ENCODE data around the gene RCAN2. TPM values are rescaled to one million over a fixed set of nuclear protein-coding genes. Genes with fewer than 3 reads are reported as not detected.

RCAN2 gene
- total and polyA plus RNA-seq, 9 of the 15 experiments (the other 6 are each of a cell fraction or from before 2014, with no cell fraction given) = 0.04 TPM; not detected in 8

DNA sequence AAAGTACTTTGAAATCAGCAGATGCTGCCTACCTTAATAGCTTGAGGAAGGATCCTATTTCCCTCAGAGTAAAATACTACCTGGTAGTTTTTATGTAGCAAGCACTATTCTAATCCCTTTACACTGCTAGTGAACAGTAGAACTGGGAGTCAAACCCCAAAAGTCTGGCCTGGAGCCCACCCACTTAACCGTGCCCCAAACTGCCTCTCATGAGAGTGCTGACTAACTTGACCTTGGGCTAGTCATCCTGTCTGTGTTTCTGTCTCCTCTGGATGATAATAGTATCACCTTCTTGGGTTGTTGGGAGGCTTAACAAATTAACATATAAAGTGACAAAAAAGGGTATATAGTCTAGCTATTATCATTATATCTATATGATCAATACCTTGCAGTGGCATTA is 140.5 kb downstream of the RCAN2 start:
- in situ Hi-C loops (cut with MboI) (no loop called here), intact Hi-C loops (cut with micrococcal nuclease) (no loop called here)
- no peak for TF ChIP-seq NCOA6 (IDR thresholded peaks at IDR 0.05)
- TF ChIP-seq, protein P1, sequence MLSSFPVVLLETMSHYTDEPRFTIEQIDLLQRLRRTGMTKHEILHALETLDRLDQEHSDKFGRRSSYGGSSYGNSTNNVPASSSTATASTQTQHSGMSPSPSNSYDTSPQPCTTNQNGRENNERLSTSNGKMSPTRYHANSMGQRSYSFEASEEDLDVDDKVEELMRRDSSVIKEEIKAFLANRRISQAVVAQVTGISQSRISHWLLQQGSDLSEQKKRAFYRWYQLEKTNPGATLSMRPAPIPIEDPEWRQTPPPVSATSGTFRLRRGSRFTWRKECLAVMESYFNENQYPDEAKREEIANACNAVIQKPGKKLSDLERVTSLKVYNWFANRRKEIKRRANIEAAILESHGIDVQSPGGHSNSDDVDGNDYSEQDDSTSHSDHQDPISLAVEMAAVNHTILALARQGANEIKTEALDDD (IDR thresholded peaks at IDR 0.05) = no peak
- TF ChIP-seq TAF9B (IDR thresholded peaks at IDR 0.05; ENCODE audit: partially characterized antibody) = no peak
- no peak for TF ChIP-seq CAMTA2 (CRISPR knock-in tag; conservative IDR thresholded peaks at IDR 0.05)
- ATAC-seq = no peak
- Histone ChIP-seq H3K79me2 (ENCODE audit: control insufficient read depth, insufficient read depth, low read length) (no peaks in the 10 kb centered on the region), H2AFZ (ENCODE audit: low read depth, low read length) (no peak overlapping the region), H3K9ac (ENCODE audit: insufficient read depth in 1 of 2, low read depth in 2 of 2, low read length in 2 of 2) (no peak overlapping the region), H3K27me3 (ENCODE audit: control insufficient read depth in 2 of 2, insufficient read depth in 2 of 2, low read length in 2 of 2) (no peaks in the 10 kb centered on the region), H3K36me3 (ENCODE audit: control insufficient read depth, insufficient read depth, low read length) (no peaks in the 10 kb centered on the region), H3K9me1 (ENCODE audit: control insufficient read depth, insufficient read depth, low read length) (no peaks in the 10 kb centered on the region), H3K9me3 (replicated peaks; ENCODE audit: control insufficient read depth, insufficient read depth, low read depth, low read length) (no peaks in the 10 kb centered on the region), H3K27ac (ENCODE audit: extremely low read depth, low read depth, low read length) (no peak overlapping the region), H3K4me1 (replicated peaks in 1 of 2; ENCODE audit: control insufficient read depth in 2 of 2, insufficient read depth in 2 of 2, low read length in 2 of 2) (peaks cover 0 to 4% of the 10 kb centered on the region in 2 experiments; a peak in 2 of 5 replicates), H4K20me1 (replicated peaks; ENCODE audit: control insufficient read depth, insufficient read depth, low read length) (no peaks in the 10 kb centered on the region), H3K4me3 (no peak overlapping the region), H3K4me2 (ENCODE audit: insufficient read depth, low read length) (no peak overlapping the region)
- CTCF ChIA-PET (ENCODE audit: low intra/inter-chr PET ratio) = no interaction called here
- POLR2A ChIA-PET = interaction anchor here (0.6 kb wide), 1 partner anchor 664 kb away, joined by 3 read pairs; no protein-coding TSS in a partner anchor
- FAIRE-seq = no peak
- no TSS peak for BruUV-seq (replicated peaks)
- no peak for DNase-seq (ENCODE audit: extremely low read depth in 1 of 4, low spot score in 3 of 4)
- 0% methylated on average over 1 of the region's 1 CpG for WGBS (ENCODE audit: insufficient coverage, low coverage, missing lambda C conversion rate)

DNA sequence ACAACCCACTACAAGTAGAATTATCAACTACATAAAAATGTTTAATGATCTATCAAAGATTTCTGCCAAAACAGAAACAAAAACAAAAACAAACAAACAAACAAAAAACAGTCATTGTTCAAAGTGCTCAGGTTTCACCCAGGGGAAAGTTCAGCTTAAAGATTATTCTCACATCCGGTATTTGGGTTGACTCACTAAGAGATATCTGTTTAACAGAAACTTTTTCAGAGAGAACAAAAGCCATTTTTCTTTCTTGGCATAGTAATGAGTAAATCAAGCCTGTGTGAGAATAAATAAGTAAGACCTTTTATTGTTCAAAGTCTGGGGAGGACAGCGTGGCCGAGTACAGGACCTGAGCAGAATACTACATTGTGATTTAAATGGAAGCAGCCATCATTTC is 143.6 kb downstream of the RCAN2 start:
- Histone ChIP-seq H3K4me1 (replicated peaks in 1 of 2; ENCODE audit: control insufficient read depth in 2 of 2, insufficient read depth in 2 of 2, low read length in 2 of 2) (peaks cover 0 to 2% of the 10 kb centered on the region in 2 experiments; a peak in 2 of 5 replicates), H3K79me2 (ENCODE audit: control insufficient read depth, insufficient read depth, low read length) (no peaks in the 10 kb centered on the region), H3K36me3 (ENCODE audit: control insufficient read depth, insufficient read depth, low read length) (no peaks in the 10 kb centered on the region), H3K4me2 (ENCODE audit: insufficient read depth, low read length) (no peak overlapping the region), H3K9me1 (ENCODE audit: control insufficient read depth, insufficient read depth, low read length) (no peaks in the 10 kb centered on the region), H3K27ac (ENCODE audit: extremely low read depth, low read depth, low read length) (no peak overlapping the region), H4K20me1 (replicated peaks; ENCODE audit: control insufficient read depth, insufficient read depth, low read length) (no peaks in the 10 kb centered on the region), H3K9me3 (replicated peaks; ENCODE audit: control insufficient read depth, insufficient read depth, low read depth, low read length) (no peaks in the 10 kb centered on the region), H2AFZ (ENCODE audit: low read depth, low read length) (no peak overlapping the region), H3K9ac (ENCODE audit: insufficient read depth in 1 of 2, low read depth in 2 of 2, low read length in 2 of 2) (no peak overlapping the region), H3K4me3 (no peak overlapping the region), H3K27me3 (ENCODE audit: control insufficient read depth in 2 of 2, insufficient read depth in 2 of 2, low read length in 2 of 2) (no peaks in the 10 kb centered on the region)
- no TSS peak for BruUV-seq (replicated peaks)
- ChIA-PET CTCF (ENCODE audit: low intra/inter-chr PET ratio) (no interaction called here), POLR2A (interaction anchor here (0.6 kb wide), 1 partner anchor 26 kb away, joined by 3 read pairs; no protein-coding TSS in a partner anchor)
- in situ Hi-C loops (cut with MboI) (no loop called here), intact Hi-C loops (cut with micrococcal nuclease) (no loop called here)
- WGBS (ENCODE audit: insufficient coverage, low coverage, missing lambda C conversion rate) = 0% methylated on average over 3 of the region's 3 CpGs
- DNase-seq (ENCODE audit: extremely low read depth in 1 of 4, low spot score in 3 of 4) = no peak
- no peak for FAIRE-seq
- no peak for ATAC-seq
- TF ChIP-seq ZNF586 (CRISPR knock-in tag; conservative IDR thresholded peaks at IDR 0.05) (no peak), TRIM28 (IDR thresholded peaks at IDR 0.05) (no peak), SMAD2 (IDR thresholded peaks at IDR 0.05; ENCODE audit: low read depth, low read length) (no peak), NFRKB (IDR thresholded peaks at IDR 0.05; ENCODE audit: low read depth) (no peak), EP400 (IDR thresholded peaks at IDR 0.05) (no peak), ZNF3 (CRISPR knock-in tag; IDR thresholded peaks at IDR 0.05) (no peak), PURB (CRISPR knock-in tag; IDR thresholded peaks at IDR 0.05; ENCODE audit: low read depth) (no peak), BCL6 (CRISPR knock-in tag; IDR thresholded peaks at IDR 0.05) (no peak)
- TF ChIP-seq, protein P2, sequence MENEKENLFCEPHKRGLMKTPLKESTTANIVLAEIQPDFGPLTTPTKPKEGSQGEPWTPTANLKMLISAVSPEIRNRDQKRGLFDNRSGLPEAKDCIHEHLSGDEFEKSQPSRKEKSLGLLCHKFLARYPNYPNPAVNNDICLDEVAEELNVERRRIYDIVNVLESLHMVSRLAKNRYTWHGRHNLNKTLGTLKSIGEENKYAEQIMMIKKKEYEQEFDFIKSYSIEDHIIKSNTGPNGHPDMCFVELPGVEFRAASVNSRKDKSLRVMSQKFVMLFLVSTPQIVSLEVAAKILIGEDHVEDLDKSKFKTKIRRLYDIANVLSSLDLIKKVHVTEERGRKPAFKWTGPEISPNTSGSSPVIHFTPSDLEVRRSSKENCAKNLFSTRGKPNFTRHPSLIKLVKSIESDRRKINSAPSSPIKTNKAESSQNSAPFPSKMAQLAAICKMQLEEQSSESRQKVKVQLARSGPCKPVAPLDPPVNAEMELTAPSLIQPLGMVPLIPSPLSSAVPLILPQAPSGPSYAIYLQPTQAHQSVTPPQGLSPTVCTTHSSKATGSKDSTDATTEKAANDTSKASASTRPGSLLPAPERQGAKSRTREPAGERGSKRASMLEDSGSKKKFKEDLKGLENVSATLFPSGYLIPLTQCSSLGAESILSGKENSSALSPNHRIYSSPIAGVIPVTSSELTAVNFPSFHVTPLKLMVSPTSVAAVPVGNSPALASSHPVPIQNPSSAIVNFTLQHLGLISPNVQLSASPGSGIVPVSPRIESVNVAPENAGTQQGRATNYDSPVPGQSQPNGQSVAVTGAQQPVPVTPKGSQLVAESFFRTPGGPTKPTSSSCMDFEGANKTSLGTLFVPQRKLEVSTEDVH (IDR thresholded peaks at IDR 0.05; ENCODE audit: low read depth, partially characterized antibody) = no peak
- TF ChIP-seq, protein P3, sequence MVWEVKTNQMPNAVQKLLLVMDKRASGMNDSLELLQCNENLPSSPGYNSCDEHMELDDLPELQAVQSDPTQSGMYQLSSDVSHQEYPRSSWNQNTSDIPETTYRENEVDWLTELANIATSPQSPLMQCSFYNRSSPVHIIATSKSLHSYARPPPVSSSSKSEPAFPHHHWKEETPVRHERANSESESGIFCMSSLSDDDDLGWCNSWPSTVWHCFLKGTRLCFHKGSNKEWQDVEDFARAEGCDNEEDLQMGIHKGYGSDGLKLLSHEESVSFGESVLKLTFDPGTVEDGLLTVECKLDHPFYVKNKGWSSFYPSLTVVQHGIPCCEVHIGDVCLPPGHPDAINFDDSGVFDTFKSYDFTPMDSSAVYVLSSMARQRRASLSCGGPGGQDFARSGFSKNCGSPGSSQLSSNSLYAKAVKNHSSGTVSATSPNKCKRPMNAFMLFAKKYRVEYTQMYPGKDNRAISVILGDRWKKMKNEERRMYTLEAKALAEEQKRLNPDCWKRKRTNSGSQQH (CRISPR knock-in tag; IDR thresholded peaks at IDR 0.05) = no peak

Measured in K562 (cell line).